Lower leg skin (tissue), 3 donors: ENCODE data around the gene RIOK1.

Source experiments
- CTCF ChIP-seq, 3 donors: fragments of 450-650 bp; IDR thresholded peaks; one replicate each; pipeline ENCODE4 v1.5.1; 2016; ENCODE audit warnings: antibody characterized with exemption in 3 of 3, mild to moderate bottlenecking in 3 of 3, moderate library complexity in 2 of 3
- POLR2A ChIP-seq, 2 donors: fragments of 450-650 bp; IDR thresholded peaks; one replicate each; pipeline ENCODE4 v1.6.1; 2016 to 2017; ENCODE audit warnings: antibody characterized with exemption in 2 of 2, mild to moderate bottlenecking in 1 of 2, moderate library complexity in 1 of 2

- no peak for TF ChIP-seq CTCF (IDR thresholded peaks at IDR 0.05)
- TF ChIP-seq POLR2A (IDR thresholded peaks at IDR 0.05) = no peak
Observed at GRCh38 chr6:7411328-7411727, 21.7 kb downstream of the RIOK1 start.
